RKO (cell line): ENCODE measurements around the gene SERHL2.
"Not testable (repeated sequence)": the region's sequence is repeated elsewhere in the genome, so short reads cannot be mapped to it uniquely, and the experiment has no call there.

Source experiments
- DNase-seq: peaks from one replicate; pipeline ENCODE4 v3.0.0-alpha.2; 2016; ENCODE audit warnings: low spot score

Gene SERHL2

DNA sequence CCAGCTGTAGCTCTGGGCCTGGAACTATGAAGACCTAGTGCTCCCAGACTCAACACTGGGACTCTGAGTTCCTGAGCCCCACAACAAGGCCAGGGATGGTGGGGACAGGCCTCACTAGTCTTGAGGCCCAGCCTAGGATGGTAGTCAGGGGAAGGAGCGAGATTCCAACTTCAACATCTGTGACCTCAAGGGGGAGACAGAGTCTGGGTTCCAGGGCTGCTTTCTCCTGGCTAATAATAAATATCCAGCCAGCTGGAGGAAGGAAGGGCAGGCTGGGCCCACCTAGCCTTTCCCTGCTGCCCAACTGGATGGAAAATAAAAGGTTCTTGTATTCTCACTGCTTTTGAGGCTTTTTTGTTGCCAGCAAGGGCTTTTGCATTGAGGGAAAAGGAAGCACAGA lies 20.3 kb downstream of the SERHL2 start:
- not testable (repeated sequence) for DNase-seq

DNA sequence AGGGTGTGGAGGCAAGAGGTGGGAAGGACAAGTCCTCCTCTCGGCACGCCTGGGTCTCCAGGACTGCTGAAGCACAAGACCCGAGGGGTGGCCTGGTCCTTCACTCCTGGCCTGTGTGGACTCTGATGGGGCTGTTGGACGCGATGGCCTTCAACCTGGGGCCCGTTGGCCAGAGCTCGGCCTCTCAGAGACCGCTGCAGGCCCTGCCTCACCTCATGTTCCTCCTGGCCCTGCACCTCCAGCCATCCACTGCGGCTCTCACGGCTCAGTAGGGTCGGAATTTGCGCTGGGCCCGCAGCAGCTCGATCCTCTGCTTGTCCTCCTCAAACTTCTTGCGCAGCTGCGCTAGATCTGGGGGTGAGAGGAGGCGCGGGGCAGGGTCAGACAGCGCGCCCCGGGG lies 20.7 kb downstream of the SERHL2 start:
- not testable (repeated sequence) for DNase-seq

DNA sequence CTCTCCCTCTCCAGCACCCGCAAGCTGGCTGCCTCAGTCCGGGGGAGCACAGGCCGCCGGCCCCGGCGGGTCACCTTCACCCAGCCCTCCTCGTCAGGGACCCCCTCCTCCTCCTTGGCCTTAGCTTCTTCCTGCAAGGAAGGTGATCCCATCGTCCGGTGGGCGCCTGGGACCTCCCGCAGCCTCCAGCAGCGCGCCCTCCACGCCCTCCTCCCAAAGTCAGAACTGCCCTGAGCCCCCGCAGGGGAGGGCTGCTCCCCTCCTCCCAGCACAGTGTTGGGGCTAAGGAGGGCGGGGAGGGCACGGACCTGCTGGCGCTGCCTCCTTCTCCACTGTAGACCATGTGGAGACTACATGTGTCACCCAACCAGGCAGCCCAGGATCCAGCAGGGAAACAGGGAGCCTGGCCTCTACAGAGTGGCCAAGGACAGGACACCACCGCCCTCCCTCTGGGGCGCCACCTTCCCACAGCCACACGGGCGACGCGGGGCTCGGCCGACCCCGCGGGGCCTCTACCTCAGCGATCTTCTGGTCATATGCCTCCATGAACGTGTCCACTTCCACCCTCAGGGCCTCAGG lies 22.3 kb downstream of the SERHL2 start:
- DNase-seq = not testable (repeated sequence)

DNA sequence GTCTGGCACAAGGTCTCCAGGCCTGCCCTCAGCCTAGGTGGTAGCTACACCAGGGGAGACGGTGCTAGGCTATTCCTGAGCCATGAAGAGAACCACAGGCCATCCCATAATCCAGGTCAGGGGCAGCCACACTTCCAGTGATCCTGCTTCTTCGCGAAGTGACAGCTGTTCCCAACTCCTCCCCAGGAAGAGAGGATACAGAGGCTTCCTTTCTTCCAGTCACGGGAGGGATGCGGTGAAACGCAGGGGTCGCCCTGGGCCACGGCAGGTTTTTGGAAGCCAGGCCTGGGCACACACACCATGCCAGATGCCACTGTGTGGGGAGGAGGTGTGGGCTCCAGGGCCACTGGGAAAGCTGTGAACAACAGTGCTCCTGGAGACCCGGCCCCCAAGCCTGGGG lies 23.4 kb downstream of the SERHL2 start:
- DNase-seq = not testable (repeated sequence)

DNA sequence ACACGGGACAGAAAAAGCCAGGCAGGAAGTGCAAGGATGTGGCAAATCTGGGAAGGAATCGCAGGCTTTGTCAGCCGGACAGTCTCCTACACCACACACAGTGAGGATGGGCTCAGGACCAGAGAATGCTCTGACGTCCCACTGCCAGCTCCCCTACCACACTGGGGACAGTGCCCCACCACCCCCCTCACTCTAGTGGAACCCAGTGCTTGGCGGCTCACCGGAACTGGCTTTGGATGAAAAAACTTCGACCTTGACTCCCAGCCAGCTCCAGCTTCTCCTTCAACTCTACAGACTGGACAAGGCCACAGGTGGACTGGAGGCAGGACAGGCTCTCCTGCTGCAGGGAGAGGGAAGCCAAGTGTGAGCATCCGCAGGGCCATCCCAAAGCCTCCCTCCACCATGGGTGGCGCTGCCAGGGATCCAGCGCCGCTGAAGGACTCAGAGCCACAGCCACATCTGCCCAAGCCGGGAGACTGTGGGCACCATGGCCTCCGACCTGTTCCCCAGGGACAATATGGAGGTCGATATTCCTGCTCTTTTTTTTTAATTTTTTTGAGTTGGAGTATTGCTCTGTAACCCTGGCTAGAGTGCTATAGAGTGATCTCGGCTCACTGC lies 24.0 kb downstream of the SERHL2 start:
- no peak for DNase-seq

DNA sequence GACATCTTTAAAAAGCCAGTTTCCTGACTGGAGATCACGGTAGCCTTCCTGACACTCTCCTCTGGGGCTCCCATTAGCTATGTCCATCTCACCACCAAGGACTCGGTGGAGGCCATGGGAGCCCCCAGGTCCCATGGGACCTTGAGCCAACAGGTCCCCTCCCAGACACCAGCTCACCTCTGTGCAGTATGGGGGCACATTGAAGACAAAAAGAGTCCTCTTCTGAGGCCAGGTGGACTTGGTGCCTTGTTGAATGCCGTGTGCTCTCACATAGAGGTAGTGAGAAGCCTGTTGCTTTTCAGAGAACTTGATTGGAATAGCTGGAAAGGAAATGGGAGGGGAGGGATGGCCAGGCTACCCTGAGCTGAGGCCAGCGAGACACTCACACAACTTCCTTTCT lies 26.3 kb downstream of the SERHL2 start:
- DNase-seq = not testable (repeated sequence)

DNA sequence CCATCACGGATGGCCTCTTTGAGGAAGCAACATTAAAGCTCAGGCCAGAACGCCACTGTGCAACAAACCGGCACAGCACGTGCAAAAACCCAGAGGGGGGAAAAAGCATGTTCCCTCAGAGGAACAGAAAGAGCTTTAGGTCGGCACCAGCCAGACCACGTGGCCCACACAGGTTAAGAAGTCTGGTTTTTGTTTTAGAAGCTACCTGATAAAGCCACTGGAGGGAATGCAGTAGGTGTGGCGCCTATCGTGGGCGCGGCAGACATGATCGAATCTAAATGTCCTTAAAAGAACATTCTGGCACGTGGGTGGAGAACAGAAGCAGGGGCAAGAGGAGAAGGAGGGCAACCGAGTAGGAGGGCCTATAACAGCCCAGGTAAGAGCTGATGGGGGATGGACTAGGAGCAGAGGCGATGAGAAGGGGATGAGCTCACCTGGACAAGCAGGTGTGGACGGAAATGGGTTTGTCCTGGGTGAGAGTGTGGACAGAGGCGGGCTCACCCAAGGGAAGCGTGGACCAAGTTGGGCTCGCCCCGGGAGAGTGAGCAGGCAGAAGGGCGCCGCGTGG lies 27.5 kb downstream of the SERHL2 start:
- DNase-seq = not testable (repeated sequence)

DNA sequence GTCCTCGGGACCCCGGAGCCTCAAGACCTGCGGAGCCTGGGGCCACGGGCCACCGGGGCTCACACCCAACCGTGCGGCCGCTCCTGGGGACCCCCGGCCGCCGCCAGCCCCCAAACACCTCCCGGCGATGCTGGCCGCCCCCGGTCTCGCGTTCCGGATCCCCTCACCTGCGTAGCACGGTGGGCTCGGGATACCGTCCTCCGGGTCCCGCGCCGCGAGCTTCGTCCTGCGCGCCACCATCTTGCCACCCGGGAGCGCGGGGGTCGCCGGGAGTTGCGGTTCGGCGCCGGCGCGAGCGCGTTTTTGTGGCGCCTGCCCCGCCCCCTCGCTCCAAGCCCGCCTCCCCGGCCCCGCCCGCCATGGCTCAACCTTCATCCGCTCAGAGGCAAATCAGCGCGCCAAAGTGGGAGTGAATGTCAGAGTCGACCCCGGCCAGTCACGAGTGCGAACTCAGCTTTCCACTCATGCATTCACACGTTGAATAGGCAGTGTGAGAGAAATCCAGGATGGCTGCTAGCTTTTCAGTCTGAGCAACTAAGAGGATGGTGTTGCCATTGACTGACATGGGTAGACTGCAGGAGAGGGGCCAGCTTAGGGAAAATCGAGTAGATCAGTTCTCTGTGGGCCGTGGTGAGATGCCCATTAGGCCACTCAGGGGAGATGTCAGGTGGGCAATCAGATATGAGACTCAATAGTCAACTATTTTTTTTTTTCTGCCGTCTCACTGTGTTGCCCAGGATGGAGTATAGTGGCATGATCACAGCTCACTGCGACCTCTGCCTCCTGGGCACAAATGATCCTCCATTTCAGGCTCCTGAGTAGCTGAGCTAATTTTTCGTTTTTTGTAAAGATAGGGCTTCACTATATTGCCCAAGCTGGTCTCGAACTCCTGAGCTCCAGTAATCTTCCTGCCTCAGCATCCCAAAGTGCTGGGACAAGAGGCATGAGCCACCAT lies 28.3 kb downstream of the SERHL2 start:
- DNase-seq = peak; percentile 82

DNA sequence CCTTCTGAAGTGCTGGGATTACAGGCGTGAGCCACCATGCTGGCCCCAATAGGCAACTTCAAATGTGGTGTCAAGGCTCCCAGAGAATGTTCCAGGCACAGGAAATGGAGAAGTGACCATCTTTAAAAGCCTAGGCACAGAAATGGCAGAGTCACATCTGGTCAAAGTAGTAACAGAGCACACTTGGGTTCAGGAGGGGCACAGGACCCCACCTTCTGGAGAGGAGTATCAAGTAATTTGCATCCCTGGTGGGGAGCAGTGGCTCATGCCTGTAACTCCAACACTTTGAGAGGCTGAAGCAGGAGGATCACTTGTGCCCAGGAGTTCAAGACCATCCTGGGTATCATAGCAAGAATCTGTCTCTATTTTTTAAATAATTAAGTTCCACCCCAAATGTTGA lies 29.2 kb downstream of the SERHL2 start:
- DNase-seq = no peak

DNA sequence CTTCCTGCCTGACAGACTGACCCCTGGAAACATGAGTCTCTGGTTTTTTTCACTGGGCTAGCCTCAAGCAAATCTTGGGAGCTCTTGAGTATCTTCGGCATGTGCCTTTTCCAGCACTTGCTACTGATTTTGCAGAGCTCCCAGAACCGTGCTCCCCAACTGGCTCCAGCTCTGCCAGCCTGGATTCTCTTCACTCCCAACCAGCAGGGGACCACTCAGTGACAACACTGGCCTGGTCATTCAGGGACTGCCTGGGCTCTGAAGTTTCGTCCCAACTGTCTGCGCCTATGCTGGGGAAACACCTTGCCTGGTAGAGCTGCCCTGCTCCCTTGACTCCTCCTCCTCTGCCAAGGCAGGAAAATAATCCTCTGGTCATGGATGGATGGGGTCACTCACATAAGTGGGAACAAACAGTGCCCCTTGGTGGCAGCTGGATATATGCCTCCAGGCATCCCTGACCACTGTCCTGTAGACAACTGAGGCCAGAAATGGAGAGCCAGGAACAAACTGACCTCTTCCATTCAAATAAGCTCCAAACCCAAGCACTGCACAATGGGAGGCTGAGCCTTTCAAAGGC lies 30.7 kb downstream of the SERHL2 start:
- DNase-seq = no peak

DNA sequence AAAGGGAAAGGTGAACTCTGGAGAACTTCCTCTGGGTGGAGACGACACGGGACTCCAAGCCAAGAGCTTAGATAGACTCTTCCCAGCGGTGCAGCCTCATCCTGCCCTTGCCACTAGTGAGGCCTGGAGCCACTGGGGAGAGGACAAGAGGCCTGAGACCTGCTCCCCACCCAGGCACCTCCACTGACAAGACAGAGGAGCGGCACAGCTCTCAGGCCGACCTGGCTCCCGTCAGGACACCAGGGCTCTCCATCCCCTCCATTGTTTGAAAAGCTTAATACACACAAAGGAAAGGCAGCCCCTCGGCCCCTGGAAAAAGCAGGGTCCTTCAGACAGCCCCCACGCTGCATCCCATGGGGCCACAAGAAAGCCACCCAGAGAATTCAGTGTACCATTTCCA lies 31.3 kb downstream of the SERHL2 start:
- DNase-seq = no peak

DNA sequence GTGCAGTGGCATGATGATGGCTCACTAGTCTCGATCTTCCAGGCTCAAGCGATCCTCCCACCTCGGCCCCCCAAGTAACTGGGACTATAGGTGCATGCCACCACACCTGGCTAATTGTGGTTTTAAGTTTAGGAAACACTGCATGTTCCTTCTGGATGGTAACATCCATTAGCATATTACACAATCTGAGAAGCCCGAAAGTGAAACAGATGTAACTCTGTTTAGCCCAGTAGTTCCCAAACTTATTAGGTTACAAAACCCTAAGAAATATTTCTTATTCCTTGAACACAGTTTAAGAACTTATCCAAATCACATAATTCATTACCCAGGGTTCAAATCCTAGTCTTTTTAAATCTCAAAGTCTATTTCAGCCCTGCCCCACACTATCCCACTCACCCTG lies 32.6 kb downstream of the SERHL2 start:
- no peak for DNase-seq

DNA sequence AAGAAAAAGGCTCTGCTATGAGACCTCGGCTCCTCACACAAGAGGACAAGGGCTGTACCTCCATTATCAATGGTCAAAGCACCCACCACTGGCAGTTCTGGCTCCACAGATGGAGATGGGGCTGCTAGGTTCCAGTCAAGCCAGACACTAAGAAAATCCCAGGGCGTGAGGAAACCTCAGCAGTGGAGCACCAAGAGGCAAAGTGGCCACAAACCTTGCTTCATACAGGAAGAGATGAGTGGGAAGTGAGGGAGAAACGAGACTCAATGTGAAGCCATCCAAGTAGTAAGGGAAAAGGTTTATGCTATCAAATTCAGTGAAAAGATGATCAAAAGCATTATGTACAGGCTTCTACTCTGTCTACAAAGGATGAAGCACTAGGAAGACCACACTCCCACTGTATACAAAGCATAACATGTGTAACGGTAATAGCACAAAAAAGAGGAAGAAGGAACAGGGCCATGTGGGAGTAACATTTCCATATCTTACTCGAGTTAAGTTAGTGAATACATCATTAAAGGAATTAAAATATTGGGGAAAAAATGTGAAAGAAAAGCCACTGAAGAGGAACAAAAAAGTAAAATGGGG lies 33.9 kb downstream of the SERHL2 start:
- DNase-seq = no peak

DNA sequence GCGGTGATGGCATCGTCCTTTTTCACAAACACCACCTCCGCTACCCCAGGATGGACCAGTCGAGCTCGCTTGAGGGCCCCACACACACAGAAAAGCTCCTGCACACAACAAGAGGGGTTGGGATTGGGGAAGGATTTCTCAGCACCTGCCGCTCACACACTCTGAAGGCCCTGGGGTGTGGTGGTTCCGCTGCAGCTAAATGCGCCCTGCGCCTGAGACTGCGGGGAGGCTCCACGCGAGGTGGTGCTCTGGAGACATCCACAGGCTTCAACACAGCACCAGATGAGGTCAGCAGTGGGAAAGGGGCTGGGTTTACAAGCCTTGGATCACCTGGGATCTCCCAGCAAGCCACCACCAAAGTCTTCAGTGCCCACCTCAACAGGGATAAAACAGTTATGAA lies 38.2 kb downstream of the SERHL2 start:
- no peak for DNase-seq

DNA sequence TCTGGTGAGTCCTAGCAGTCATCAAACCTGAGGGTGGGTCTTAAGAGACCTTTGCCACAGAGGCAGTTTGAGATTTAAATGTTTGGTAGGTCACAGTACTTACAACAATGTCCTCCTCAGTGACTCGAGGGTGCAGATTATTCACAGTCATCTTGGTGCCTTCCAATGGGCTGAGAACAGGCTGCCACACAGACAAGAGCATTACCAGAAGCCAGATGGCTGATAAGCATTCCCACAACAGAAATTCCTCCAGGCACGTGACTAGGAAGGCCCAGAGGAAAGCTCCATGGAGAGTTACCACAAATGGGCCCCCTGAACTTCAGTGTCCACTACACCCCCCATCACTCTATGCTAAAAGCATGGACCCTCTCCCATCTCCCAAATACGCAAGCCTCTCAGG lies 41.7 kb downstream of the SERHL2 start:
- DNase-seq = no peak

DNA sequence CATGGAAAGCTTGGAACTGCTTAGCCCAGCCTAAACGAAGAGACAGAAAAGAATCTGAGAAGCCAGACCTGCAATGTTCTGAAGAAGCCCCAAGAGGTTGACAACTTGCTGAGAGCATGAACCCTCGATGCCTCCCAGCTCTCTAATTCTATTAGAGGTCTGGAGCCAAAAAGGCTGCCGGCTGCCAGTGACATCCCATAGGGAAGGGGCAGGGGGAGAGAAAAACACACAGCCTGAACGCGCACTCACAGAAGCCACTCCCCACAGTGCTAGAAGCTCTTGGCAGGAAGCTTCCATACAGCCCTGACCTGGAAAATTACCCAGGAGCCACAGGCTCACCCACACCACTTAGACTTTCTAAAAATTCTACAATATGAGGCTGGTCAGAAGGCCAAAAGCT lies 42.6 kb downstream of the SERHL2 start:
- DNase-seq = no peak

DNA sequence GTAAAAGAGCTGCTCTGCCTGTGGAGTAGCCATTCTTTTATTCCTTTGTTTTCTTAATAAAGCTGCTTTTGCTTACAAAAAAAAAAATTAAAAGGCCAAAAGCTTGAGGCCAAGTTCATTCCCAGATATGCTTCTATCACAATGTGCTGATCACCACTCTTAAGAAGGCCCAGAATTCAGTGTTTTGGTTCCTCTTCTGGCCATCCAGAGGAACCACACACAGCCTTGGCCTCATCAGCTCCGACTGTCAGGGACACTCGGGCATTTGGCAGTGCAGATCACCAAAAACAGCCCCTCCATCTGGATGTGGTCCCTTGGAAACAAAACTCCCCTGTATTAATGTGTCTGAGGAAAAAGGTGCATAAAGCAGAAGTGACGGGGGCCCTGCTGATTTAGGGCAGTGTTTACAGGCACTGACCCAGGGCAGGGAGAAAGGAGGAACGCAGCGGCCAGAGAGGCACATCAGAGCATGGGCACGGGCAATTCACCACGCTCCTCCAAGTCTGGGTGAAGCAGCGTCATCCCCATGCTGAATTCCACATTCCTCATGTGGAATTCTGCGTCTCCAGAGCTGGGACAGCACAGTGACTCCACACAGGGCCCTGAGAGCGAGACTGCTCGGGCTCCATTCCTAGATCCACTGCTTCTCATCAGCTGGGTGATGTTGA lies 43.2 kb downstream of the SERHL2 start:
- DNase-seq = no peak

DNA sequence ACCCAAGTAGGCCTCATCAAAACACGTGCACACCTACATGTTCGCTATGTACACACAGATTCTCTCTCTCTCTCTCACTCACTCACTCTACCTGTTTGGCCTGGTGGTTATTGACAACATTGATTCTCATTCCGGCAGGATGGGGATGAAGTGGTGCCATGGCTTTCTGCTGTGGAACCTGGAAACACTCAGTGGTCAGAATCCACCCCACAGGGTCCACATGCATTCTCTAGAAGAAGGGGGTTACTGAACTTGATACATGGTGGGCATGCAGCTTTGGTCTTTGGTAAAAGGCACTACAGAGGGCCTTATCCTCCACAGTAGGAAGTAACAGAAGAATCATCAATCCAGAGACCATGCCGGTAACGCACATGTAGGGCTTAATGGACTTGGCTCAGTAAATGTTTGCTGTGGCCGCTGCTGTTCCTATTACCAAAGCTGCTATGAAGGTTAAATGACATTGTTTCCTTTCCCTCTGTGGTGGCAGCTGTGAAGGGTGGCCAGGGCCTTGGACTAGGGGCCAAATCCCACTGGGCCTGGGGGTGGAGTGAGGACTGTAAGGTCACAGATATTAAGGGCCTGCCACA lies 48.2 kb downstream of the SERHL2 start:
- DNase-seq = no peak

DNA sequence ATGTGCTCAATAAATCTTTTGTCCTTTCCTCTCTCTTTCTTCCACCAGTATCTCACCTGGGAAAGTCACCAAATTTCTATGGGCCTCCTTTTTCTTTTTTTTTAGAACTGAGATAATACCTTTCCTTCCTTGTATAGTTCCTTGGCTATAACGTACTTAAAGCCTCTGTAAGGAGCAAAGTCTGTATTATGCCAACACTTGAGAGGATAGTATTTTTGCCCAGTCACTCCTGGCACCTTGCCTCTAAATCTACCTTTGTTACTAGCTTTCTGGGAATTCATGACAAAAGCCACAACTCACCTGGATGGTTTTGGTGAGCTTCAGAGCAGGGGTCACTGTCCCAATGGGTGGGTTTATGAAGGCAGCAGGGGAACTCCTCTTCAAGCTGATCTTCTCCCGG lies 48.7 kb downstream of the SERHL2 start:
- no peak for DNase-seq

DNA sequence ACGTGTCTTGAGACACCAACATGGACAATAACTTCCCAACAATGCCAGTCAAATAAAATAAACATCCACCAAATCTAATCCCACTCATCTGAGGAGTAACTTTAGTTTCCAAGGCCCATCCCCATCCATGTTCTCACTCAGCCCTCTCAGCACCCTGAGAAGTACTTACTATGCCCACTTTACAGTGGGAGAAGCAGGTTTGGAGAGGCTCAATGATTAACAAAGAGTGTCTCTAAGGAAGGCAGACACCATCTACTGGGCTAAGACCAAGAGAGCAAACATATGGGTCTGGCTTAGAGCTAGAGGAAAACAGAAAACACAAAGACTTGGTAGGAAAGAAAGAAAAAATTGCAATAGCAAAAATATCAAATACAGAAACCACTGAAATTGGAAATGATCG lies 49.7 kb downstream of the SERHL2 start:
- DNase-seq = no peak

DNA sequence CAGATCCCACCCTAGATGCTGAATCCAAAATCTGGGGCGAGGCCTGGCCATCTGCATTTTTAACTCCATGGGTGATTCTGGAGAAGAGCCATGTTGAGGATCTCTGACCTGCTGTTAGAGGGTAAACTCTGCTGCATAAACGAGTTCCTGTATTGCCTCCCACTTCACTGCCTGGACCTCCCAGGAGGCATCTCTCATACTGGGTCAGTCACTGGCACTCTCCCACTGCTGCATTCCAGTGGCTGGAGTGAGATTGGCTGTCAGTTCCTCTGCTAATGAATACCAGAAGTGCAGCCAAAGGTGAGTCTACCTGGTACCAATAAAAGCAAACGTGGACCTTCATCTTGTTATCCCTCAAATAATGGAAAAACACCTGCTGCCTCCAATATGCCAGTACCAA lies 50.6 kb downstream of the SERHL2 start:
- no peak for DNase-seq
